Measurements from ENCODE around the gene ZNF549. TPM values are rescaled to one million over a fixed set of nuclear protein-coding genes. Genes with fewer than 3 reads are reported as not detected.

Gene ZNF549
- total RNA-seq, 1 donor from 2014 or later, result 6.0 TPM

DNA sequence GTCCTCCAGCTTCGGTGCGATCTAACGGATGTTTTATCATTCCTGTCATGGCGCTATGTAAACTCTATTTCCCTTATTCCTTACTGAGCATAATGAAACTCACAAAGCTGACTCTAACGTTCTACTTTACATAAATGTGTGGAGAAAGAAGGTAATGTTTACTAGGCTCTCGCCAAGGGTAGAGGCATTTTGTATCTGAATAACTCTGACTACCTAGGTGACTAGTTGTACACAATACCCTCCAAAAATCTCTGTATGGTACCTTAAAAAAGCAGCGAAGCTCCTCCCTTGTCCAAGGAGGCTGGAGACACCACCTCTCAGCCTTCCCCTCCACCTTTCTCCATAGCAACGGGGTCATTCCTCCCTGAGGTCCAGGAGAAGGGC, 72.2 kb downstream of the ZNF549 start:
- H3K36me3 ChIP-seq, result no peaks in the 10 kb centered on the region
- H3K4me3 ChIP-seq, result peak overlapping the region; percentile 89
- H3K27ac ChIP-seq, result peak overlapping the region; percentile 47
- H3K9me3 ChIP-seq, result peaks cover 19% of the 10 kb centered on the region
- H3K27me3 ChIP-seq (ENCODE audit: low read depth), result no peaks in the 10 kb centered on the region
- no peak for TF ChIP-seq CTCF (IDR thresholded peaks at IDR 0.05)
- H3K4me1 ChIP-seq, result peaks cover 11% of the 10 kb centered on the region
- intact Hi-C loops (cut with DNase I), result no loop called here
- no peak for ATAC-seq
- no peak for DNase-seq

GRCh38 chr19:57599761-57600383, 72.7 kb downstream of the ZNF549 start, which contains the start of gene ZNF530:
ZNF530 (plus strand) TSS chr19:57599885; CDS start chr19:57604346, 4,461 bp downstream.
- TF ChIP-seq CTCF (IDR thresholded peaks at IDR 0.05), result no peak
- Histone ChIP-seq H3K27ac (peak within 1 kb of the TSS; percentile 47), H3K4me3 (peak within 1 kb of the TSS; percentile 89), H3K9me3 (peaks cover 19% of the 10 kb centered on the region), H3K36me3 (peaks cover 4% of the 10 kb centered on the region), H3K27me3 (ENCODE audit: low read depth) (no peaks in the 10 kb centered on the region), H3K4me1 (peaks cover 11% of the 10 kb centered on the region)
- peak; percentile 94 for DNase-seq
- peak; percentile 97 to 99 for ATAC-seq
- intact Hi-C loops (cut with DNase I), result no loop called here

- no peak for DNase-seq
- Histone ChIP-seq H3K4me1 (no peaks in the 10 kb centered on the region), H3K27ac (no peak overlapping the region), H3K4me3 (no peak overlapping the region), H3K9me3 (peaks cover 66% of the 10 kb centered on the region), H3K36me3 (peaks cover 25% of the 10 kb centered on the region), H3K27me3 (ENCODE audit: low read depth) (no peaks in the 10 kb centered on the region)
- intact Hi-C loops (cut with DNase I), result no loop called here
- TF ChIP-seq CTCF (IDR thresholded peaks at IDR 0.05), result no peak
- ATAC-seq, result no peak
These were observed 79.8 kb downstream of the ZNF549 start for GRCh38 chr19:57606931-57607330.

Other genes with a start within 250 kb of the ZNF549 start
- gene ZNF460, start 246.9 kb upstream of the ZNF549 start, total RNA-seq, result 51.4 TPM
- gene ZNF543, start 206.9 kb upstream of the ZNF549 start, total RNA-seq, result 5.3 TPM
- gene ZNF304, start 176.1 kb upstream of the ZNF549 start, total RNA-seq, result 7.4 TPM
- 6.9 TPM for gene TRAPPC2B, start 163.8 kb upstream of the ZNF549 start, total RNA-seq
- 3.4 TPM for gene ZNF547, start 163.8 kb upstream of the ZNF549 start, total RNA-seq
- 19.6 TPM for gene ZNF548, start 137.5 kb upstream of the ZNF549 start, total RNA-seq
- 12.6 TPM for gene ZNF17, start 116.2 kb upstream of the ZNF549 start, total RNA-seq
- gene ZNF749, start 92.0 kb upstream of the ZNF549 start, total RNA-seq, result 6.7 TPM
- gene VN1R1, start 70.2 kb upstream of the ZNF549 start, total RNA-seq, result 0.71 TPM
- gene ZNF772, start 49.8 kb upstream of the ZNF549 start, total RNA-seq, result 10.0 TPM
- 12.9 TPM for gene ZNF419, start 39.6 kb upstream of the ZNF549 start, total RNA-seq
- gene ZNF773, start 27.4 kb upstream of the ZNF549 start, total RNA-seq, result 8.4 TPM
- gene ZNF550, start 32.5 kb downstream of the ZNF549 start, total RNA-seq, result 8.8 TPM
- 5.4 TPM for gene ZNF416, start 51.6 kb downstream of the ZNF549 start, total RNA-seq
- gene ZIK1, start 56.8 kb downstream of the ZNF549 start, total RNA-seq, result 2.9 TPM
- gene ZNF530, start 72.5 kb downstream of the ZNF549 start, total RNA-seq, result 2.0 TPM
- gene ZNF134, start 86.9 kb downstream of the ZNF549 start, total RNA-seq, result 17.4 TPM
- gene ZNF211, start 105.8 kb downstream of the ZNF549 start, total RNA-seq, result 12.4 TPM
- gene ZSCAN4, start 141.6 kb downstream of the ZNF549 start, total RNA-seq, result 0.24 TPM
- 3.9 TPM for gene ZNF551, start 154.6 kb downstream of the ZNF549 start, total RNA-seq
- gene ZNF154, start 181.8 kb downstream of the ZNF549 start, total RNA-seq, result 2.5 TPM
- gene ZNF671, start 200.3 kb downstream of the ZNF549 start, total RNA-seq, result 7.3 TPM
- 16.2 TPM for gene ZNF776, start 219.5 kb downstream of the ZNF549 start, total RNA-seq
- gene ZNF586, start 242.3 kb downstream of the ZNF549 start, total RNA-seq, result 21.8 TPM

Measured in lower lobe of right lung (tissue), 2 donors.